ENCODE measurements around the gene UBE2J2. TPM values are rescaled to one million over a fixed set of nuclear protein-coding genes. Genes with fewer than 3 reads are reported as not detected.

Gene UBE2J2
- total RNA-seq, 1 donor from 2014 or later = 71.9 TPM

GRCh38 chr1:1274299-1274930 is 761 bp upstream of the UBE2J2 start:
- no peaks in the 10 kb centered on the region for H3K9me3 Mint-ChIP-seq (ENCODE audit: unreplicated experiment)
- no peak for TF ChIP-seq CTCF (IDR thresholded peaks at IDR 0.05; ENCODE audit: unreplicated experiment)
- H3K36me3 Mint-ChIP-seq (ENCODE audit: low read depth, unreplicated experiment) = peaks cover 17% of the 10 kb centered on the region
- peaks cover 22% of the 10 kb centered on the region for H3K27me3 Mint-ChIP-seq (ENCODE audit: unreplicated experiment)
- peak overlapping the region; percentile 81 for H3K4me3 Mint-ChIP-seq (ENCODE audit: unreplicated experiment)
- no peak for DNase-seq (ENCODE audit: low spot score)
- no peak overlapping the region for H3K27ac Mint-ChIP-seq (ENCODE audit: unreplicated experiment)
- H3K4me1 Mint-ChIP-seq (ENCODE audit: unreplicated experiment) = peaks cover 32% of the 10 kb centered on the region

- TF ChIP-seq CTCF (IDR thresholded peaks at IDR 0.05; ENCODE audit: unreplicated experiment) = no peak
- peak overlapping the region; percentile 88 for H3K27ac Mint-ChIP-seq (ENCODE audit: unreplicated experiment)
- H3K4me3 Mint-ChIP-seq (ENCODE audit: unreplicated experiment) = peak overlapping the region; percentile 95
- H3K27me3 Mint-ChIP-seq (ENCODE audit: unreplicated experiment) = peaks cover 22% of the 10 kb centered on the region
- H3K9me3 Mint-ChIP-seq (ENCODE audit: unreplicated experiment) = no peaks in the 10 kb centered on the region
- peaks cover 17% of the 10 kb centered on the region for H3K36me3 Mint-ChIP-seq (ENCODE audit: low read depth, unreplicated experiment)
- H3K4me1 Mint-ChIP-seq (ENCODE audit: unreplicated experiment) = peaks cover 32% of the 10 kb centered on the region
- DNase-seq (ENCODE audit: low spot score) = no peak
Observed at GRCh38 chr1:1273209-1273511, 494 bp downstream of the UBE2J2 start.

GRCh38 chr1:1272341-1273208 is 1.1 kb downstream of the UBE2J2 start:
- H3K27me3 Mint-ChIP-seq (ENCODE audit: unreplicated experiment) = peaks cover 22% of the 10 kb centered on the region
- H3K27ac Mint-ChIP-seq (ENCODE audit: unreplicated experiment) = peak overlapping the region; percentile 88
- H3K4me3 Mint-ChIP-seq (ENCODE audit: unreplicated experiment) = peak overlapping the region; percentile 95
- H3K4me1 Mint-ChIP-seq (ENCODE audit: unreplicated experiment) = peaks cover 32% of the 10 kb centered on the region
- peaks cover 17% of the 10 kb centered on the region for H3K36me3 Mint-ChIP-seq (ENCODE audit: low read depth, unreplicated experiment)
- no peak for TF ChIP-seq CTCF (IDR thresholded peaks at IDR 0.05; ENCODE audit: unreplicated experiment)
- no peak for DNase-seq (ENCODE audit: low spot score)
- no peaks in the 10 kb centered on the region for H3K9me3 Mint-ChIP-seq (ENCODE audit: unreplicated experiment)

- no peak for DNase-seq (ENCODE audit: low spot score)
- peak overlapping the region; percentile 72 for H3K27ac Mint-ChIP-seq (ENCODE audit: unreplicated experiment)
- peaks cover 25% of the 10 kb centered on the region for H3K36me3 Mint-ChIP-seq (ENCODE audit: low read depth, unreplicated experiment)
- H3K9me3 Mint-ChIP-seq (ENCODE audit: unreplicated experiment) = no peaks in the 10 kb centered on the region
- peaks cover 21% of the 10 kb centered on the region for H3K27me3 Mint-ChIP-seq (ENCODE audit: unreplicated experiment)
- TF ChIP-seq CTCF (IDR thresholded peaks at IDR 0.05; ENCODE audit: unreplicated experiment) = no peak
- peaks cover 32% of the 10 kb centered on the region for H3K4me1 Mint-ChIP-seq (ENCODE audit: unreplicated experiment)
- H3K4me3 Mint-ChIP-seq (ENCODE audit: unreplicated experiment) = peak overlapping the region; percentile 66
Observed at GRCh38 chr1:1270813-1271212, 2.8 kb downstream of the UBE2J2 start.

GRCh38 chr1:1268284-1268682 is 5.4 kb downstream of the UBE2J2 start:
- Mint-ChIP-seq H3K4me3 (ENCODE audit: unreplicated experiment) (no peak overlapping the region), H3K27ac (ENCODE audit: unreplicated experiment) (peak overlapping the region; percentile 57), H3K27me3 (ENCODE audit: unreplicated experiment) (peaks cover 19% of the 10 kb centered on the region), H3K36me3 (ENCODE audit: low read depth, unreplicated experiment) (peaks cover 30% of the 10 kb centered on the region), H3K9me3 (ENCODE audit: unreplicated experiment) (no peaks in the 10 kb centered on the region), H3K4me1 (ENCODE audit: unreplicated experiment) (peaks cover 32% of the 10 kb centered on the region)
- no peak for DNase-seq (ENCODE audit: low spot score)
- TF ChIP-seq CTCF (IDR thresholded peaks at IDR 0.05; ENCODE audit: unreplicated experiment) = no peak

All from endothelial cell (in vitro differentiated cells).